ENCODE results near the gene CPA5. TPM values are rescaled to one million over a fixed set of nuclear protein-coding genes. Genes with fewer than 3 reads are reported as not detected.

CPA5 gene
- polyA plus RNA-seq, 1 experiment = 0.15 TPM

GRCh38 chr7:130385600-130386066 lies 41.0 kb downstream of the CPA5 start:
- Histone ChIP-seq H3K36me3 (ENCODE audit: control insufficient read depth, insufficient read depth, low read length) (no peaks in the 10 kb centered on the region), H3K4me3 (ENCODE audit: low read depth, low read length) (no peak overlapping the region), H3K27me3 (ENCODE audit: control insufficient read depth, insufficient read depth, low read length) (no peaks in the 10 kb centered on the region)
- TF ChIP-seq CTCF (IDR thresholded peaks at IDR 0.05; ENCODE audit: insufficient read depth, low read depth, low read length) = no peak
- DNase-seq (ENCODE audit: low read depth) = no peak
- CTCF ChIA-PET = no interaction called here
- POLR2A ChIA-PET = no interaction called here

GRCh38 chr7:130386876-130387275 lies 42.3 kb downstream of the CPA5 start:
- no peak for TF ChIP-seq CTCF (IDR thresholded peaks at IDR 0.05; ENCODE audit: insufficient read depth, low read depth, low read length)
- Histone ChIP-seq H3K27me3 (ENCODE audit: control insufficient read depth, insufficient read depth, low read length) (no peaks in the 10 kb centered on the region), H3K4me3 (ENCODE audit: low read depth, low read length) (no peak overlapping the region), H3K36me3 (ENCODE audit: control insufficient read depth, insufficient read depth, low read length) (no peaks in the 10 kb centered on the region)
- POLR2A ChIA-PET = no interaction called here
- CTCF ChIA-PET = no interaction called here
- no peak for DNase-seq (ENCODE audit: low read depth)

- no peak for TF ChIP-seq CTCF (IDR thresholded peaks at IDR 0.05; ENCODE audit: insufficient read depth, low read depth, low read length)
- ChIA-PET POLR2A (no interaction called here), CTCF (no interaction called here)
- H3K4me3 ChIP-seq (ENCODE audit: low read depth, low read length) = no peak overlapping the region
- H3K36me3 ChIP-seq (ENCODE audit: control insufficient read depth, insufficient read depth, low read length) = no peaks in the 10 kb centered on the region
- H3K27me3 ChIP-seq (ENCODE audit: control insufficient read depth, insufficient read depth, low read length) = no peaks in the 10 kb centered on the region
- no peak for DNase-seq (ENCODE audit: low read depth)
Measured at GRCh38 chr7:130387306-130387627, 42.7 kb downstream of the CPA5 start.

GRCh38 chr7:130387628-130388403 lies 43.2 kb downstream of the CPA5 start:
- POLR2A ChIA-PET = no interaction called here
- TF ChIP-seq CTCF (IDR thresholded peaks at IDR 0.05; ENCODE audit: insufficient read depth, low read depth, low read length) = no peak
- DNase-seq (ENCODE audit: low read depth) = no peak
- Histone ChIP-seq H3K27me3 (ENCODE audit: control insufficient read depth, insufficient read depth, low read length) (no peaks in the 10 kb centered on the region), H3K36me3 (ENCODE audit: control insufficient read depth, insufficient read depth, low read length) (no peaks in the 10 kb centered on the region), H3K4me3 (ENCODE audit: low read depth, low read length) (no peak overlapping the region)
- CTCF ChIA-PET = interaction anchor here (0.9 kb wide), 1 partner anchor 9 kb away, joined by 4 read pairs; no protein-coding TSS in a partner anchor

- Histone ChIP-seq H3K27me3 (ENCODE audit: control insufficient read depth, insufficient read depth, low read length) (no peaks in the 10 kb centered on the region), H3K36me3 (ENCODE audit: control insufficient read depth, insufficient read depth, low read length) (no peaks in the 10 kb centered on the region), H3K4me3 (ENCODE audit: low read depth, low read length) (no peak overlapping the region)
- DNase-seq (ENCODE audit: low read depth) = no peak
- no peak for TF ChIP-seq CTCF (IDR thresholded peaks at IDR 0.05; ENCODE audit: insufficient read depth, low read depth, low read length)
- POLR2A ChIA-PET = no interaction called here
- CTCF ChIA-PET = no interaction called here
Measured at GRCh38 chr7:130388671-130389070, 44.1 kb downstream of the CPA5 start.

Measured in BJ (cell line).